Measurements from ENCODE around the gene RDX.
"Not testable (repeated sequence)": the region's sequence is repeated elsewhere in the genome, so short reads cannot be mapped to it uniquely, and the experiment has no call there.

Gene RDX

DNA sequence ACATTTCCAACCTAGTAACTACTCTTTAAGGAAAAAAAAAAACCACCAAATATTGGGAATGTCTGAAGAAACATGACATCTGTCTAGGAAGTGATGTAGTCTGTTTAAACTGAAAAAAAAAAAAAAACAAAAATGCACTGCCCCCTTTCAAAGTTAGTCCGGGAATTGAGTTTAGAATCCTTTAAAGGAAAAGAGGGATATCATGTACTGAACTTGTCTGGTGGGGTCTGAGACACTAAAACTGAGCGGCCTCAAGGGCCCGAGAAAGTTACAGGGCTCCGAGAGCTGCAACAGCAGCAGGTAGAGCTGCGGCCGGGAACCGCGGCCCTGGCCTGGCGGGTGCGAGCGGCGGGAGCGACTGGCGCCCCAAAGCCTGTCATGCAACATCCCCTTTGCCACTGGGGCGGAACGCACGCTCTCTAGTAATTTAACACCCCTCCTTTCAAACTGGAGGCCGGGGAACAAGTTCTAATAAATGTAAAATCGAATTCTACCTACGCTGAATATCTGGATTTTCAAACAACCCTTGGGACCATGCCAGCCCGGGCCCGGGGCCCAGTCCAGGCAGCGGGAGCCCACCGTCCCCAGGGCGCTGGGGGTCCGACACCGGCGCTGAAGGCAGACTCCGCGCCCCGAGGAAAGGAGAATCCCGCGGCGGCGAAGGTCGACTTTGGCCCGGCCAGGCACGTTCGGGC lies 736 bp downstream of the RDX start:
- ChIA-PET CTCF (interaction anchor here (0.9 to 1.4 kb wide), 5 partner anchors 8 to 108 kb away, joined by 3 to 10 read pairs (median 4); no protein-coding TSS in a partner anchor), POLR2A (interaction anchor here (0.7 kb wide), 1 partner anchor 638 kb away, joined by 6 read pairs; no protein-coding TSS in a partner anchor)
- DNase-seq (ENCODE audit: extremely low spot score): peak; percentile 75
- TF ChIP-seq CTCF (IDR thresholded peaks at IDR 0.05; ENCODE audit: control extremely low read depth, extremely low read depth, low read depth, missing control alignments): no peak

- no peak for TF ChIP-seq CTCF (IDR thresholded peaks at IDR 0.05; ENCODE audit: control extremely low read depth, extremely low read depth, low read depth, missing control alignments)
- no peak for DNase-seq (ENCODE audit: extremely low spot score)
- CTCF ChIA-PET: interaction anchor here (0.7 to 1.4 kb wide), 3 partner anchors 14 to 107 kb away, joined by 3 read pairs; no protein-coding TSS in a partner anchor
- POLR2A ChIA-PET: interaction anchor here (0.6 kb wide), 1 partner anchor 44 kb away, joined by 5 read pairs; no protein-coding TSS in a partner anchor
These were observed 1.3 kb downstream of the RDX start for GRCh38 chr11:110295086-110295485.

DNA sequence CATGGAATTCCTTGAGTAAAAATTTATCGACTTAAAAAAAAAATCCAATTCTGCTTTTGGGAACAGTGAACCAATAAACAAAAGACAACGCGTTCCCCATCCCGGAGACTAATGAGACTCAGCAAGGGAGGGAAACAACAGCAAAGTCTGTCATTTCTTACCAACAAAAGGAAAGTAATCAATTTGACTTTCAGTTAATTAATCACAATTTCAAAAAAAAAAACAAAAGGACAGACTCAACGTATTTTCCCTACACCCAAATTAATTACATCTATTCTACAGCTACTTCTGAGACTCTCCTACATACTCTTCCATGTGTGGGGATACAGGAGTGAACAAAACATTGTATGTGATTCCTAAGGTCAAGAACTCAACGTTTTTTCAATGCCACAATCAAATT lies 1.9 kb downstream of the RDX start:
- POLR2A ChIA-PET: interaction anchor here (0.6 kb wide), 1 partner anchor 45 kb away, joined by 5 read pairs; no protein-coding TSS in a partner anchor
- DNase-seq (ENCODE audit: extremely low spot score): no peak
- CTCF ChIA-PET: interaction anchor here (0.7 to 1.0 kb wide), 2 partner anchors 14 to 28 kb away, joined by 3 read pairs; no protein-coding TSS in a partner anchor
- no peak for TF ChIP-seq CTCF (IDR thresholded peaks at IDR 0.05; ENCODE audit: control extremely low read depth, extremely low read depth, low read depth, missing control alignments)

GRCh38 chr11:110293389-110293788 lies 3.0 kb downstream of the RDX start:
- TF ChIP-seq CTCF (IDR thresholded peaks at IDR 0.05; ENCODE audit: control extremely low read depth, extremely low read depth, low read depth, missing control alignments): no peak
- DNase-seq (ENCODE audit: extremely low spot score): no peak
- CTCF ChIA-PET: interaction anchor here (0.9 to 2.8 kb wide), 5 partner anchors 9 to 92 kb away, joined by 3 to 7 read pairs (median 3); no protein-coding TSS in a partner anchor
- POLR2A ChIA-PET: interaction anchor here (0.6 kb wide), 1 partner anchor 15 kb away, joined by 3 read pairs; no protein-coding TSS in a partner anchor

DNA sequence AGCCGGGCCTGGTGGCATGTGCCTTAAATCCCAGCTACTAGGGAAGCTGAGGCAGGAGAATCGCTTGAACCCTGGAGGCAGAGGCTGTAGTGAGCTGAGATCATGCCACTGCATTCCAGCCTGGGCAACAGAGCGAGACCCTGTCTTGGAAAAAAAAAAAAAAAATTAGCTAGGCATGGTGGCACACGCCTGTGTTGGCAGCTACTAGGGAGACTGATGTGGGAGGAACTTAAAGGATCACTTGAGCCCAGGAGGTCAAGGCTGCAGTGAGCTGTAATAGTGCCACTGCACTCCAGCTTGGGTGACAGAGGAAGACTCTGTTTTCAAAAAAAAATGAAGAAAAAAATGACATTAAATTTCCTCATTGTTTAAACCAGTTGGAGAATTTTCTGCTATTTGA lies 4.3 kb downstream of the RDX start:
- POLR2A ChIA-PET: interaction anchor here (0.7 kb wide), 1 partner anchor 79 kb away, joined by 3 read pairs; no protein-coding TSS in a partner anchor

GRCh38 chr11:110290591-110291334 lies 5.7 kb downstream of the RDX start:
- TF ChIP-seq CTCF (IDR thresholded peaks at IDR 0.05; ENCODE audit: control extremely low read depth, extremely low read depth, low read depth, missing control alignments): no peak
- CTCF ChIA-PET: interaction anchor here (1.2 kb wide), 1 partner anchor 41 kb away, joined by 3 read pairs; no protein-coding TSS in a partner anchor
- DNase-seq (ENCODE audit: extremely low spot score): no peak
- POLR2A ChIA-PET: interaction anchor here (0.7 to 1.1 kb wide), 2 partner anchors 48 to 78 kb away, joined by 3 to 6 read pairs; no protein-coding TSS in a partner anchor

More for the DNA sequence above, 4.3 kb downstream of the RDX start:
- DNase-seq (ENCODE audit: extremely low spot score): not testable (repeated sequence)
- CTCF ChIA-PET: interaction anchor here (1.2 to 2.8 kb wide), 3 partner anchors 39 to 91 kb away, joined by 3 to 7 read pairs (median 3); no protein-coding TSS in a partner anchor
